Left lobe of liver (tissue), 2 donors: ENCODE data around the gene IL21R. TPM values are rescaled to one million over a fixed set of nuclear protein-coding genes. Genes with fewer than 3 reads are reported as not detected.

ENCODE experiments used
- ATAC-seq: fragments of 200-7000 bp; cut with Tn5 transposase; one replicate; pipeline ENCODE4 v1.9.1; 2020; ENCODE audit warnings: mild to moderate bottlenecking, moderate library complexity
- DNase-seq: peaks from one replicate; pipeline ENCODE4 v3.0.0-alpha.2; 2020; ENCODE audit warnings: low spot score
- total RNA-seq: library from RNA; stranded (reverse); gene quantifications from one replicate; pipeline ENCODE4 v1.2.1, GENCODE V29; 2021
- donor health status: DM: no; HTN: no; CAD: no; lungs with moderate emphysema.
- donor health status: DM: no; HTN: yes; CAD: no.

Gene IL21R
- total RNA-seq, 1 donor from 2014 or later, result 0.33 TPM

GRCh38 chr16:27462200-27462845, 60.3 kb downstream of the IL21R start:
- DNase-seq (no peak), ATAC-seq (no peak)

- no peak for ATAC-seq
- DNase-seq, result no peak
Measured at GRCh38 chr16:27462846-27463682, 61.1 kb downstream of the IL21R start.

GRCh38 chr16:27463741-27464591, 62.0 kb downstream of the IL21R start:
- ATAC-seq, result no peak
- no peak for DNase-seq

- ATAC-seq (no peak), DNase-seq (no peak)
Measured at GRCh38 chr16:27464626-27465482, 62.9 kb downstream of the IL21R start.

- ATAC-seq (no peak), DNase-seq (no peak)
Measured at GRCh38 chr16:27465483-27465879, 63.5 kb downstream of the IL21R start.

- ATAC-seq, result no peak
Measured at GRCh38 chr16:27468941-27469531, 67.1 kb downstream of the IL21R start.

GRCh38 chr16:27470567-27471431, 68.8 kb downstream of the IL21R start:
- DNase-seq (no peak), ATAC-seq (peak; percentile 77)

More at GRCh38 chr16:27468941-27469531, 67.1 kb downstream of the IL21R start:
- DNase-seq, result no peak

GRCh38 chr16:27471661-27472060, 69.7 kb downstream of the IL21R start:
- DNase-seq, result no peak

GRCh38 chr16:27472091-27473020, 70.4 kb downstream of the IL21R start:
- ATAC-seq (no peak), DNase-seq (no peak)

More at GRCh38 chr16:27471661-27472060, 69.7 kb downstream of the IL21R start:
- ATAC-seq, result no peak

- no peak for DNase-seq
- no peak for ATAC-seq
Measured at GRCh38 chr16:27473101-27473900, 71.3 kb downstream of the IL21R start.

- DNase-seq (no peak), ATAC-seq (no peak)
Measured at GRCh38 chr16:27474041-27474440, 72.1 kb downstream of the IL21R start.

- DNase-seq, result no peak
- ATAC-seq, result no peak
Measured at GRCh38 chr16:27474921-27475320, 72.9 kb downstream of the IL21R start.

- ATAC-seq (no peak), DNase-seq (no peak)
Measured at GRCh38 chr16:27475561-27475960, 73.6 kb downstream of the IL21R start.

GRCh38 chr16:27476240-27476639, 74.3 kb downstream of the IL21R start:
- DNase-seq, result no peak
- no peak for ATAC-seq

GRCh38 chr16:27480761-27481160, 78.8 kb downstream of the IL21R start:
- ATAC-seq (no peak), DNase-seq (no peak)

GRCh38 chr16:27481282-27481934, 79.4 kb downstream of the IL21R start:
- ATAC-seq, result no peak
- no peak for DNase-seq
